HG02970 (cell line): ENCODE results near the gene TCF4.

Experiments used
- ATAC-seq: cut with Tn5 transposase; IDR thresholded peaks from one replicate; pipeline ENCODE4 v1.9.1; 2021; ENCODE audit warnings: mild to moderate bottlenecking, moderate library complexity, moderate number of reproducible peaks; ENCODE audit not compliant: unreplicated experiment, low FRiP score

Gene TCF4

GRCh38 chr18:55449412-55450140 lies 138.4 kb downstream of the TCF4 start:
- ATAC-seq = no peak

GRCh38 chr18:55448420-55448819 lies 139.6 kb downstream of the TCF4 start:
- ATAC-seq = no peak

GRCh38 chr18:55447672-55448018 lies 140.3 kb downstream of the TCF4 start:
- ATAC-seq = no peak

GRCh38 chr18:55446996-55447671 lies 140.9 kb downstream of the TCF4 start:
- ATAC-seq = no peak

GRCh38 chr18:55444536-55444935 lies 143.5 kb downstream of the TCF4 start:
- no peak for ATAC-seq

GRCh38 chr18:55443776-55444175 lies 144.2 kb downstream of the TCF4 start:
- no peak for ATAC-seq

- no peak for ATAC-seq
These were observed 145.4 kb downstream of the TCF4 start for GRCh38 chr18:55442561-55442960.

- no peak for ATAC-seq
These were observed 147.0 kb downstream of the TCF4 start for GRCh38 chr18:55440988-55441387.

- ATAC-seq = no peak
These were observed 148.9 kb downstream of the TCF4 start for GRCh38 chr18:55439056-55439455.

GRCh38 chr18:55435592-55435991 lies 152.4 kb downstream of the TCF4 start:
- ATAC-seq = no peak

- no peak for ATAC-seq
These were observed 154.3 kb downstream of the TCF4 start for GRCh38 chr18:55433648-55434047.

GRCh38 chr18:55433140-55433539 lies 154.9 kb downstream of the TCF4 start:
- no peak for ATAC-seq

- no peak for ATAC-seq
These were observed 155.5 kb downstream of the TCF4 start for GRCh38 chr18:55432307-55433040.

GRCh38 chr18:55430026-55430425 lies 158.0 kb downstream of the TCF4 start:
- ATAC-seq = no peak

- no peak for ATAC-seq
These were observed 160.0 kb downstream of the TCF4 start for GRCh38 chr18:55427951-55428350.

GRCh38 chr18:55425698-55426097 lies 162.3 kb downstream of the TCF4 start:
- no peak for ATAC-seq

GRCh38 chr18:55422456-55423180 lies 165.4 kb downstream of the TCF4 start:
- no peak for ATAC-seq

- no peak for ATAC-seq
These were observed 166.2 kb downstream of the TCF4 start for GRCh38 chr18:55421615-55422419.

GRCh38 chr18:55421308-55421614 lies 166.7 kb downstream of the TCF4 start:
- ATAC-seq = no peak

GRCh38 chr18:55420665-55421307 lies 167.2 kb downstream of the TCF4 start:
- ATAC-seq = no peak
